GM19351 (cell line): ENCODE results near the gene PI4KA.
"Not testable (repeated sequence)": the region's sequence is repeated elsewhere in the genome, so short reads cannot be mapped to it uniquely, and the experiment has no call there.

Experiments used
- ATAC-seq: cut with Tn5 transposase; IDR thresholded peaks from one replicate; pipeline ENCODE4 v1.9.1; 2021; ENCODE audit warnings: mild to moderate bottlenecking, moderate library complexity; ENCODE audit not compliant: unreplicated experiment

Gene PI4KA

GRCh38 chr22:20779014-20779817, 79.4 kb downstream of the PI4KA start:
- ATAC-seq, result no peak

DNA sequence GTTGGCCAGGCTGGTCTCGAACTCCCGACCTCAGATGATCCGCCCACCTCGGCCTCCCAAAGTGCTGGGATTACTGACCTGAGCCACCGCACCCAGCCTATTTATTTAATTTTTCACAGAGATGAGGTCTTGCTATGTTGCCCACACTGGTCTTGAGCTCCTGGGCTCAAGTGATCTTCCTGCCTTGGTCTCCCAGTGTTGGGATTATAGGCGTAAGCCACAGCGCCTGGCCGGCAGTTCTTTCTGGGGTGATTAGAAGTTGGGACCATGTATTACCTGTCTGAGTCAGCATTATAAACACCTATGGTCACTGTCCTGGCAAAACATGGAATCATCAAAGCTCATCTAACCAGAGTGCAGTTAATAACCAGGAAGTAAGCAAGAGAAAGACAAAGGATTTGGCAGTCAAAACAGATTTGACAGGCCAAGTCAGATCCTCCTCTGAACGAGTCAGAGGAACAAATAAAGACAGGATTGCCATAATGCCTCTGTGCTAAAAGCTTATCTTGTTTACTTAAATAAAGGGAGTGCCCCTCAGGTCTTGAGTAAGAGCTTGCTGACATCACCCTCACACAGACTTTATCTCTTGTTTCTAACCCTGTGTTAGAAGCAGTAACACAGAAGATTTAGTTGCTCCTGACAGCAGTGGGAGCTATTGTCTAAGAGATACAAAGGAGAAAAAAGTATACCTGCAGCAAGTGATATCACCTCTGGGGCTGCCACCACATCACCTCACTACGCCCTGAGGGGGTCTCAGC, 81.0 kb downstream of the PI4KA start:
- no peak for ATAC-seq

DNA sequence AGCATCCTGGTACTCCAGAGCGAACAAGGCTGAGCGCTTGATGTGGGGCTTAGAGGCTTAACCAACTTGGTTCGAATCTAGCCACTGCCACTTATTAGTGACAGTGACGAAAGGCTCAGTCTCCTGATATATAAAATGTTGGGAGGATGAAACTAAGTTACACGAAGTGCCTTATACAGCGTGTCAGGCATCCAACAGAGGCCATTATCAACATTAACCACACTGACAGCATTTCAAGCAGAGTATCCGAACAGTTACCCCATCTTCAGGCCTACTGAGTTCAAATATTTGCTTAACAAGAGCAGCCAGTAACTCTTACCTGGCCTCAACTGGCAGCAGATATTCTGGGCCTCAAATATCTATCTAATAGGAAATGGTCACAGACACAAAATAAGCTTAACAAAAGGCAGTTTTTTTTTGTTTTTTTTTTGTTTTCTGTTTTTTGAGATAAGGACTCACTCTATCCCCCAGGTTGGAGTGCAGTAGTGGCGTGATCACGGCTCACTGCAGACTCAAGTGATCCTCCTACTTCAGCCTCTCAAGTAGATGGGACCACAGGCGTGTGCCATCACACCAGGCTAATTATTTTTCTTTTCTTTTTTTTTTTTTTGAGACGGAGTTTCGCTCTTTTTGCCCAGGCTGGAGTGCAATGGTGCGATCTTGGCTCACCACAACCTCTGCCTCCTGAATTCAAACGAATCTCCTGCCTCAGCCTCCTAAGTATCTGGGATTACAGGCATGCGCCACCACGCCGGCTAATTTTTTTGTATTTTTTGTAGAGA, 81.8 kb downstream of the PI4KA start:
- ATAC-seq, result no peak

DNA sequence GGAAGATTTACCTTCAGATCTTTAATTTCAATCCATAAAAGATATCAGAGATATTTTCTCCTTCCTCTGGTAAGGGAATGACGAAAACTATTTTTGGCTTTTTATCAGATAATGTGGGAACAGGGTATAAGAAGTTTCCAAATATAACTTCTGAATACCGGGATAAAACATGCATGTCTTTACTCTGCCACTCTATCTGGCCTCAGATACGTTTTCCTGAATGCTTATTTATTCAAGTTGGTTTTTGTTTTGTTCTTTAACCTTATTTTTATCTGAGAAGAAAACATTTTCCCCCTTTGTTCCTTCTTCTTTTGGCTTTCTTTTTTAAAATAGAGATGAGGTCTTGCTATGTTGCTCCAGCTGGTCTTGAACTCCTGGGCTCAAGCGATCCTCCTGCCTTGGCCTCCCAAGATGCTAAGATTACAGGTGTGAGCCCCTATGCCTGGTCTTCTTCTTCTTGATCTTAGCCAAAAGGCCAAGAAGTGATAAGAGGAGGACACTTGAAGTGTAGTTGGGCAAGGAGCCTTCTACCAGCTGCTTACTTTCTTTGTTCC, 83.2 kb downstream of the PI4KA start:
- ATAC-seq, result no peak

DNA sequence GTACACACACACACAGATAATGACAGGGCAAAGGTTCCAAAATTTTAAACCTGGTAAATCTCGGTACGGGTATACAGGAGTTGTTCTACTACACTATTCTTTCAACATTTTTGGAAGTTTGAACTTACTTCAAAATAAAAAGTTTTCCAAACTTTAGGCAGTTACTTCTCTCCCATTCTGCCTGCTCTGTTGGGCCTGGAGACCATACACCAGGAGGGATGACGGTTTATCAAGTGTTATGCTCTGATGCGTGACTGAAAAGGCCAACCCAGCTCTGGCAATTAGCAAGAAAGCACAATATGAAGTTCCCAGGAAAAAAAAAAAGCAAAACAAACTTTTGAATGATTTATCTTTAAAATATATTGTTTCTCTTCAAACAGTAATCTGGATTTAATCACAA, 83.7 kb downstream of the PI4KA start:
- no peak for ATAC-seq

GRCh38 chr22:20773793-20774212, 84.8 kb downstream of the PI4KA start, which contains the start of gene SERPIND1:
TSS of gene SERPIND1 (plus strand) at chr22:20774113. CDS start at chr22:20779313, 5,200 bp downstream.
- no peak for ATAC-seq

DNA sequence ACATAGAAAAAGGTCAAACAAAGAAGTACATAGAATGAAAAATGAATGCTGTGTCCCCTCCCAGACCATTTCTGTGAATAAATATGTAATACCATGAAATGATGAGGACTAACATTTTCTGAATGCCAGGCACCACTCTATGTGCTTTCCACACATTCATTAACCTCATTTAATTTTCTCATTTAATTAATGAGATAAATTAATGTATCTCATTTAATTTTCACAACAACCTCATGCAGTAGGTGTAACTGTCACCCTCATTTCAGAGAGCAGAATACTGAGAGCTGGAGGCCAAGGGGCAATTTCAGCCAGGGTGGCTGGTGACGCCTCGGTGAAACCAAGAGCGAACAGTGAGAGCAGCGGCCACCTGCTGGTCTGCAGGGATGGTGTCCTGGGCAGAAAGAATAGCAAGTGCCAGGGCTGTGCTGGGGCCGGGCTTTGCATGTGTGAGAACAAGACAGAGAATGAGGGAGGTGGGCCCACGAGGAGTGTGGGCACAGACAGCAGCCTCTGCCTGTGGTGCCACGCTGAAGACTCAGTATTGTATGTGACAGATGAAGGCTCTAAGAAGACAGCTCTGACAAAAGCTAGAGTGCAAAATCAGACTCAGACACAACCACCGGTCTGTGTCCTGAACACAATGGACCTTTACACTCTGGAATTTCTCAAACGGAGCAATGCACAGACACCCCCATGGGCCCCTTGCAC, 86.5 kb downstream of the PI4KA start:
- ATAC-seq, result no peak

DNA sequence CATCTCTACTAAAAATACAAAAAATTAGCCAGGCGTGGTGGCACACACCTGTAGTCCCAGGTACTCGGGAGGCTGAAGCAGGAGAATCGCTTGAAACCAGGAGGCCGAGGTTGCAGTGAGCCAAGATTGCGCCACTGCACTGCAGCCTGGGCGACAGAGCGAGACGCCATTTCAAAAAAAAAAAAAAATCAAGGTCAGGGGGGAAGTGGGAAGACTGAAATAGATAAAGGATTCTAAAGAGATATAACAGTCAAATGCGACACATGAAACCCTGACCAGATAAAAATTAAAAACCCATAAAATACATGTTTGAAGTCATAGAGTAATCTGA, 89.2 kb downstream of the PI4KA start:
- ATAC-seq, result not testable (repeated sequence)

- ATAC-seq, result no peak
Measured at GRCh38 chr22:20766530-20766929, 92.1 kb downstream of the PI4KA start.

DNA sequence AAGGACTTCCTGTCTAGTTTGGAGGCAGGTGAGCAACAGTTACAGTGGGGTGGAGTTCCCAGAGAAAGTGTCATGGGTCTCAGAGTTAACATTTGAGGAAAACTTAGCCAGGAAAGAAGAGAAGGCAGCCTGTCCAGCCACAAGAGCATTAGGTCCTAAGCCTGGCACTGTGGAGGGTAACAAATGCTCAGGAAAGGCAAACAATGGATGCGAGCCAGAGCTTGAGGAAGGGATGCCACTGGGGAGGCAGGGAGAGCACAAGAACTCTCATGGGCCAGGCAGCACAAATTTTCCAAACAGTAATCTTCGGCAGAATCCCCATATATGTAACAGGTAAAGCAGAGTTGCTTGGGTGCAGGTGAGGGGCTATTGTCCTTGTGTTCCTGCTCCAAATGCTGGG, 92.7 kb downstream of the PI4KA start:
- no peak for ATAC-seq

DNA sequence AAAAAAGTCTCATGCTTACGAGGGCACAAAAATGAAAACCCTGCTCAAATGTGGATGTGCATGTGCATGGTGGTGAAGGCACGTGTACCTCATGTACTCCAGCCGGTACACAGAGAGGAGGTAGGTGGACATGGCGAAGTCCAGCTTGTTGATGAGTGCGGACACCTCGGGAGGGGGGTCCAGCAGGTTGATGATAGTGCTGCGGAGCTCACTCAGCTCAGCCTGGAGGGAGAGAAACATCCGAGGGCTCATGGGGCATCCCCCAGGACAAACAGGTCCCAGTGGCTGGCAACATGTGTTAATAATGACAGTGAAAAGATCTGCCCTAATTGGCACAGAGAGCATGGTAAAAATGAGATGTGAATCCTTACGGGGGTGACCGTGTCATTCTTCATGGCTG, 93.9 kb downstream of the PI4KA start:
- ATAC-seq, result no peak

DNA sequence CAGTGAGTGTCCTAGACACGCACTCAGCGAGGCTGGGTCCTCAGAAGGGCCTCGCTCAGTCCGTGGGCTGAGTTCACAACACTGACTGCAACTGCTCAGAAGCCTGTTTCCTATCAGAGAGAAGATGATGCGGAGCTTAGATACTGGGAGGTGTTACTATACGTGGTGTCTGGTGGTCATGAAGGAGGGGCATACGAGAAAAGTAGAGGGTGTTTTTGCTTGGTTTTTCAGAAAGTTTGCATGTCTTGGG, 94.2 kb downstream of the PI4KA start:
- no peak for ATAC-seq

DNA sequence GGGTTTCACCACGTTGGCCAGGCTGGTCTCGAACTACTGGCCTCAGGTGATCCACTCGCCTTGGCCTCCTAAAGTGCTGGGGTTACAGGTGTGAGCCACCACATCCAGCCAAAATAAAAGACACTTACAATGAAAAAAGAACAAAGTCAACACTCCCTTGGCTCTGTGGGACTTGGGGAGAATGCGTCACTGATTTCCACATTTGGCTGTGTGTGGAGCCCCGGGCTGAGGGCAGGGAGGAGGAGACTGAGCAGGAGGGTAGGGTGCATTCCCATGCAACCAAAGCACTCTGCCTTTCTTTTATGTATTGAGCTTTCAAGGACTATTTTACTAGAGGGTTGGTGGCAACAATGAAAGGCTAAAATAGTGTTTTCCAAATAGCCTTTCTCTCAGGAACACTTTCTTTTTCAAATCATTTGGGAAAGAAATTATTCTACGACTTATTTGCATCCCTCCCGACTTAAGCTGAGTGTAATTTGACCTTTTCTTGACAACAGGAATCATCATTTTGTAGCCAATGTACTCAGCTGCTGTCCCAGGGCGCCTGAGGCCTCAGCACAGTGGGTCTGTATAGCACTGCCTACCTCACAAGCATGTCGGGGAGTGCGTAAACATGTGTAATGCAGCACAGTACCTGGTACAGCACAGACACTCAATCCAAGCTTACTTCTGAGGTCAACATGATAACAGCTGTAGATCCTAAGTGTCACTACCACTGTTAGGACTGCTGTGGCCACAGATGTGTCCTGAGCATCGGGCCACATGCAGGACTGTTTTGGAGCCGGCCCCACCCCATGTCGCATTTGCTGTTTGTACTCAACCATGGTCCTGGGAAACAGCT, 94.8 kb downstream of the PI4KA start:
- ATAC-seq, result no peak

- no peak for ATAC-seq
Measured at GRCh38 chr22:20762233-20762796, 96.3 kb downstream of the PI4KA start.

DNA sequence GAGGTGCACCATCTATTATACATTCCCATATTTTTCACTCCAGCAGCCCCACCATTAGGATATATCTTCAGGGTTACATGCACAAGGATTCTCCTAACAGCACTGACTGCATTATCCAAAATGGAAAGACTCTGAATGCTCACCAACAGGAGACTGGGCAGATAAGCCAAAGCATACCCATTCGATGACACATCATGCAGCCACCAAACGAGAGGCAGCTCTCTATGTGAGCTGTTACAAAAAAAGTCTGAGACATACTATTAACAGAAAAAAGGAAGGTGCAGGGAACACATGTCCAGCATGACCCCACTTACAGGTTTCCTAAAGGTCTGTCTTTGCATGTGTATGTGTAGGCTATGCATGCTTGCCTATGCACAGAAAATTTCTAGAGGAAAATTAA, 97.1 kb downstream of the PI4KA start:
- no peak for ATAC-seq

GRCh38 chr22:20760084-20760483, 98.5 kb downstream of the PI4KA start:
- ATAC-seq, result no peak

DNA sequence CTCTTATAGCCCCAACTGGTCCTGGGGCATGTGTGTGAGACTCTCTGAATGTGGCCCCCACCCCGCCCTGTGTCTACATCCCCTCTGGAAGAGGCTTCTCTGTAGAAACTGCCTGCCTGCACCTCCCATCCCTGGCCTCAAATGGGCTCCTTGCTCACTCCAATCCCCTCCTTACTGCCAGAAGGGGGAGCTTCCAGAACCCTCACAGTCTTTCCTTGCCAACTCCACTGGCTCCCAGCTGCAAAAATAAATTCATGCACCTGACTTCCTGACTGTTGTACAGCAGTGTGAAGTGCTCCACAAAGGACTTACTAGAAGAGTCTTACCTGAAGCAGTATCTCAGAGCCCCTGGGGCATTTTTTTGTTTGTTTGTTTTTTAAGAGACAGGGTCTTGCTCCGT, 99.9 kb downstream of the PI4KA start:
- ATAC-seq, result no peak

DNA sequence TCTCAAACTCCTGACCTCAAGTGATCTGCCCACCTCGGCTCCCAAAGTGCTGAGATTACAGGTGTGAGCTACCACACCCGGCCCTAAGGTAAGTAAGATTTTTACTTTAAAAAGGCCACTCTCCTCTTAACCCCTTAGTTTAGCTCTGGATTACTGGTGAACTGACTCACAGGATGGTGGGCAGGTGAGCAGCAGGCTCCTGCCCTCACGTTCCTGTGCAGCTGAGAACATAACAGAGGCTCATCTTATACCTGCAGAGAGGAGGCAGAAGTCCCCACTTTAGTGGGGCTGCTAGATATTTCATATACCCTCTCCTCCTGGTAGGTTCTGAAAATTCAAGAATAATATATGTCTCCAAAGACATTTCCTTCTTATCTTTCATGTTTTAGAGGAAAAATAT, 101.8 kb downstream of the PI4KA start:
- no peak for ATAC-seq

DNA sequence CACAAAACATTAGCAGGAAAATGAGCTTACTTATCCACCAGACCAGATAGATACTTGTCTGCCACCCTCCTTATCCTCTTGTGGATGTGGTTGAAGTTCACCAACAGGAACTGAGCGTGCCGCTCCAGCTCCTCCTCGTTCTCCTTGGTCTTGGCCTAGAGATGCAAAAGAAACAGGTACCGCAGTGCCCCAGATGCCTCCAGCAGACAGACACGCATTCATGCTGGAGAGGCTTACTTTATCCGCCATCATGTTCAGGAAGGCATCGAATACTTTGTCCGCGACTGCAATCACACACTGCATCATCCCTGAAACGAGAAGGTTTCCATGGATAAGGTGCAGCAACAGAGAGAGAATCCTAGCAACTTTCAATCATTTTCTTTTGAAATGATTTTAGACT, 105.7 kb downstream of the PI4KA start:
- no peak for ATAC-seq
